K562 treated with DMSO at 1 percent for 12 hours (cell line): ENCODE data around the gene OR2T4. TPM values are rescaled to one million over a fixed set of nuclear protein-coding genes. Genes with fewer than 3 reads are reported as not detected.

Experiments
- total RNA-seq: library from RNA; unstranded; fragments of 300-600 nt; gene quantifications from 2 replicates; pipeline ENCODE4 v1.2.3, GENCODE V29; 2022; ENCODE audit not compliant: insufficient read depth

OR2T4 gene, protein sequence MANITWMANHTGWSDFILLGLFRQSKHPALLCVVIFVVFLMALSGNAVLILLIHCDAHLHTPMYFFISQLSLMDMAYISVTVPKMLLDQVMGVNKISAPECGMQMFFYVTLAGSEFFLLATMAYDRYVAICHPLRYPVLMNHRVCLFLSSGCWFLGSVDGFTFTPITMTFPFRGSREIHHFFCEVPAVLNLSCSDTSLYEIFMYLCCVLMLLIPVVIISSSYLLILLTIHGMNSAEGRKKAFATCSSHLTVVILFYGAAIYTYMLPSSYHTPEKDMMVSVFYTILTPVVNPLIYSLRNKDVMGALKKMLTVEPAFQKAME
- total RNA-seq: not detected in 2 replicates

DNA sequence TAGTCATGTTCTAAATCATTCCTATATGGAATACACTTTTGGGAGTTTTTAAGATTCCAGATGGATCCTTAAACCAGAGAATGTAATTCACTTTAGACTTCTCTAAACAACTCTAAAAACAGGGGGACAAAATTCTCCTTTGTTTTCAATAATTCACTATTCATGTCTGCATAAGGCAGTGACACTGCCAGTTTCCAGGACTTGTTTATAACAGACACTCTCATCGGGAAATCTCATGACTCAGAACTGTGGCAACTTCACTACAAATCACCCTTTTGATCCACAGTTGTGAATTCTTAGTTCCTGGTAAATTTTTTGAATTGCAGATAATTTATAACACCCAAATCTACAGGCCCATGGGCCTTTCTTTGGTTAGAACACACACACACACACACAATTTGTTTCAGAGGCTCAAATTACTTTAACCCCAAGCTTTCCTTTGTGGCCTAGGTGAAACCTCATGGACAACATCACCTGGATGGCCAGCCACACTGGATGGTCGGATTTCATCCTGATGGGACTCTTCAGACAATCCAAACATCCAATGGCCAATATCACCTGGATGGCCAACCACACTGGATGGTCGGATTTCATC is at the start of gene OR2T4:
TSS of gene OR2T4 (plus strand) at position 545 of the 595 bp plus-strand sequence. CDS start at position 545, 0 bp downstream.

DNA sequence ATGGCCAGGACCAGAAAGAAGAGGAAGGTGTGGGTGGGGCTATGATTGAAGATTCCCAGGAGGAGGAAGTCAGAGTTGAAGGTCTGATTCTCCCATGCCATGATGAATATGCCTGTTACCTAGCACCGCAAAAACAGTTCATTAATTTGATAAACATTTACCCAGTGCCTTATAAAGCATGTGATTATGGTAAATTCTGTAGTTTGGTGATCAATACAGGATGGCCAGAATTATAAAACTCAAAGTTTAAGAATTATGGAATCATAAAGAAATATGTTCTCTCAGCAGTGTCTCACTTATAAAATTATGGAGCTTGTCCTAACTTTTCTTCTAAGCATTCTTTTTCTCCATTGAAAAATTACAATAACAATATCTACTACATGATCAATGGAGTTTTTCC is 37.0 kb upstream of the OR2T4 start, which contains the start of gene OR2M7:
TSS of gene OR2M7 (minus strand) at position 101 of the 400 bp plus-strand sequence. CDS start at position 101, 0 bp downstream.

DNA sequence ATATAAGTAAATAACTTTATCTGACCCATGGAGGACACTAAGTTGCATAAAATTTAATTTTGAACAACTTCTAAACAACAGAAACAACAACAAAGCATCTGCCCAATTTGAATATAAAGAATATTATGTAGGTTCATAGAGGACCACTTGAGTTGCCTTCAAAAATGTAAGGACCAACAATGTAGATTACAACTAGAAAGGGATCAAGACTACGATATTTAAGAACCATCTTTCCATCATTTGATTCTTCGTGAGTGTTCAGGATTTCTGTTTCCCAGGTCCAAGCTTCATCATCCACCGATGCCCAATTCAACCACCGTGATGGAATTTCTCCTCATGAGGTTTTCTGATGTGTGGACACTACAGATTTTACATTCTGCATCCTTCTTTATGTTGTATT is 13.0 kb upstream of the OR2T4 start, which contains the start of gene OR14C36:
TSS of gene OR14C36 (plus strand) at position 301 of the 400 bp plus-strand sequence. CDS start at position 301, 0 bp downstream.

DNA sequence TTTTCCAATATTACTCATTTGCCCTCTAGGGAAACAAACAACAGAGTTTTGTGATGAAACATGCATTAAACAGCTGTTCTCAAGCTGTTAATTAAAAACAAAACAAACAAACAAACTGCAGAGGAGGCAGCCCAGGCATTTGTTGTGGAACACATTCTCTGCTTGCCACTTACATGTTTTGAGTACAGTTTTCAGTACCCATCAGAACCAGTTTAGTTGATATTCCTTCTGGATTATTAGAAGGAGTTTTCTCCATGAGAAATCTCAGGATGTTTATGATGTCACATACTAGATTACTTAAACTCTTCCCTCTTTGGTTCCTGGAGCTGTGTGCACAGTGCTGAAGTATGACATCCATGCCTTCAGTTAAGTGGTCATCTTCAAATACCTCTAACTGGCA is 14.0 kb downstream of the OR2T4 start, which contains the start of gene OR2T6:
TSS of gene OR2T6 (plus strand) at position 301 of the 400 bp plus-strand sequence. CDS start 11,863 bp downstream, outside the sequence.

DNA sequence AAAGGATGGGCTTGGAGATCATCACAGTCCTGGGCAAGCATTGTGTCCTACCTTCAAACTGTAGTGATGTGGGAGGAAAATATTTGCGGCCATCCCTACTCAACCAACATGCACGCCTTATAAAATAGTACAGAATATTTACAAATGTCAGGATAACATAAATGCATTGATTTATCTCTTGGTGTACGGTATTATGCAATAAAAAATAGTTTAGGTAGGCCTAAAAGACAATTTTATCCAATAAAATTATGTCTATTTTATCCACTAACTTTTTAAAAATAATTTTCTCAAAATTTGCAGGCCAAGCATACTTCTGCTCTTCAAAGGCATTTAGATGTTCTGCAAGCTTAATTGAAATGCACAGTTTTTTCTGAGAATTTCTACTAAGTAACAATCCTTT is 41.3 kb downstream of the OR2T4 start, which contains the start of gene OR2T1:
TSS of gene OR2T1 (plus strand) at position 301 of the 400 bp plus-strand sequence. CDS start 3,100 bp downstream, outside the sequence.

Other genes with a start within 250 kb of the OR2T4 start
- gene OR2M5, start 216.5 kb upstream of the OR2T4 start, total RNA-seq: not detected in 2 replicates
- not detected in 2 replicates for gene OR2M2, start 186.8 kb upstream of the OR2T4 start, total RNA-seq
- gene OR2M3, start 164.4 kb upstream of the OR2T4 start, total RNA-seq: not detected in 2 replicates
- not detected in 2 replicates for gene OR2M4, start 130.2 kb upstream of the OR2T4 start, total RNA-seq
- gene OR2T33, start 83.7 kb upstream of the OR2T4 start, total RNA-seq: not detected in 2 replicates
- not detected in 2 replicates for gene OR2T12, start 58.2 kb upstream of the OR2T4 start, total RNA-seq
- gene OR2M7, start 37.1 kb upstream of the OR2T4 start, total RNA-seq: not detected in 2 replicates
- gene OR14C36, start 12.9 kb upstream of the OR2T4 start, total RNA-seq: not detected in 2 replicates
- not detected in 2 replicates for gene OR2T6, start 14.1 kb downstream of the OR2T4 start, total RNA-seq
- not detected in 2 replicates for gene OR2T1, start 41.4 kb downstream of the OR2T4 start, total RNA-seq
- not detected in 2 replicates for gene OR2T2, start 84.0 kb downstream of the OR2T4 start, total RNA-seq
- not detected in 2 replicates for gene OR2T3, start 111.7 kb downstream of the OR2T4 start, total RNA-seq
- not detected in 2 replicates for gene OR2T5, start 126.9 kb downstream of the OR2T4 start, total RNA-seq
- not detected in 2 replicates for gene OR2G6, start 146.4 kb downstream of the OR2T4 start, total RNA-seq
- gene OR2T29, start 201.1 kb downstream of the OR2T4 start, total RNA-seq: not detected in 2 replicates
- not detected in 2 replicates for gene OR2T34, start 213.1 kb downstream of the OR2T4 start, total RNA-seq
- gene OR2T10, start 236.0 kb downstream of the OR2T4 start, total RNA-seq: not detected in 2 replicates